ENCODE measurements around the gene MAGEB17.

The MAGEB17 gene

DNA sequence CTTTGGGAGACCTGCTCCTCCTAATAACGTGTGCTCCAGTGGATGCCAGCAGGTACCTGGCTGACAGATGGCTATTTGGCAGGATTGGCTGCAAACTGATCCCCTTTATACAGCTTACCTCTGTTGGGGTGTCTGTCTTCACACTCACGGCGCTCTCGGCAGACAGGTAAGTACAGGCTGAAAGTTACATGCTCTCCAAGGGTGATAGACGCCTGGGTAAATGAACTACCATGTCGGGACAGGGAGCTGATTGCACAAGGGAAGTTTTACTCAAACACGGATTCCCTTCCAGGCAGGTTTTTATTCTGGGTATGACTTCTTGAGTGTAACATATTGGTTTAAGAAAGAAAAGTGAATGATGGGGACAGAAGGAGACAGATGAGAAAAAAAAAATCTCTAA is 43.1 kb upstream of the MAGEB17 start:
- Histone ChIP-seq H3K36me3 (ENCODE audit: low read depth) (no peaks in the 10 kb centered on the region), H3K4me1 (ENCODE audit: insufficient read depth, poor library complexity, severe bottlenecking) (no peaks in the 10 kb centered on the region), H3K27ac (ENCODE audit: poor library complexity, severe bottlenecking) (no peak overlapping the region), H3K4me3 (ENCODE audit: severe bottlenecking) (no peak overlapping the region), H3K9me3 (ENCODE audit: severe bottlenecking) (no peaks in the 10 kb centered on the region), H3K27me3 (ENCODE audit: insufficient read depth, poor library complexity, severe bottlenecking) (no peaks in the 10 kb centered on the region)
- no peak for ATAC-seq (ENCODE audit: low read depth)
- no peak for DNase-seq (ENCODE audit: low spot score)
- TF ChIP-seq, protein P1, sequence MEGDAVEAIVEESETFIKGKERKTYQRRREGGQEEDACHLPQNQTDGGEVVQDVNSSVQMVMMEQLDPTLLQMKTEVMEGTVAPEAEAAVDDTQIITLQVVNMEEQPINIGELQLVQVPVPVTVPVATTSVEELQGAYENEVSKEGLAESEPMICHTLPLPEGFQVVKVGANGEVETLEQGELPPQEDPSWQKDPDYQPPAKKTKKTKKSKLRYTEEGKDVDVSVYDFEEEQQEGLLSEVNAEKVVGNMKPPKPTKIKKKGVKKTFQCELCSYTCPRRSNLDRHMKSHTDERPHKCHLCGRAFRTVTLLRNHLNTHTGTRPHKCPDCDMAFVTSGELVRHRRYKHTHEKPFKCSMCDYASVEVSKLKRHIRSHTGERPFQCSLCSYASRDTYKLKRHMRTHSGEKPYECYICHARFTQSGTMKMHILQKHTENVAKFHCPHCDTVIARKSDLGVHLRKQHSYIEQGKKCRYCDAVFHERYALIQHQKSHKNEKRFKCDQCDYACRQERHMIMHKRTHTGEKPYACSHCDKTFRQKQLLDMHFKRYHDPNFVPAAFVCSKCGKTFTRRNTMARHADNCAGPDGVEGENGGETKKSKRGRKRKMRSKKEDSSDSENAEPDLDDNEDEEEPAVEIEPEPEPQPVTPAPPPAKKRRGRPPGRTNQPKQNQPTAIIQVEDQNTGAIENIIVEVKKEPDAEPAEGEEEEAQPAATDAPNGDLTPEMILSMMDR (IDR thresholded peaks at IDR 0.05; ENCODE audit: poor library complexity, severe bottlenecking): no peak

DNA sequence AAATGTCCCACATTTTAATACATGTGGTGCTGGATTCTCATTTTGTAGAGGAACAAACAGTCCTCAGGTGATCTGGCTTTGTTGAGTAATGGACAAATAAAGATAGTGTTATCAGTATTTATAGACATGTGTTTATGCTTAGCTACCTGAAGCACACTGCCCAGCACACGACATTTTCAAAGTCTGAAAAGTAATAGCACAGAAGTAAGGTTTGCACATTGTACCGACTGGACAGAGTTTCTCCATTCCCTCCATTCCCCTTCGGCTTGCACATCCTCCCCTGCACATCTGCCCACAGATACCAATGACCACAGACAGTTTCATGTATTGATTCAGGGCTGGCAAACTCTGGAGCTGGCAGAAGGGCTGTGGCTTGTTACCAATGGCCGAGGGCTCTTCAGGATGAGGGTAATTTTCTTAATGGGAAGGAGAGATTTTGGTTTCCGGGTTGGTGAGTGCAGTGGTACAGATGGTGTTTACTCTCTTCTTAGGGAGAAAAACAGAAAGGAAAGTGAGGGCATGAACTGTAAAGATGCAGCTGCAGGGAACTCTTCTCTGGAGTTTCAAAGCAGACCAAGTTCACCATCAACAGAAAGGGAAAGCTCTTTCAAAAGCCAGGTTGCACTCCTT is 41.6 kb upstream of the MAGEB17 start:
- DNase-seq (ENCODE audit: low spot score) (no peak), ATAC-seq (ENCODE audit: low read depth) (no peak)
- Histone ChIP-seq H3K36me3 (ENCODE audit: low read depth) (no peaks in the 10 kb centered on the region), H3K9me3 (ENCODE audit: severe bottlenecking) (no peaks in the 10 kb centered on the region), H3K27ac (ENCODE audit: poor library complexity, severe bottlenecking) (no peak overlapping the region), H3K4me1 (ENCODE audit: insufficient read depth, poor library complexity, severe bottlenecking) (no peaks in the 10 kb centered on the region), H3K4me3 (ENCODE audit: severe bottlenecking) (no peak overlapping the region), H3K27me3 (ENCODE audit: insufficient read depth, poor library complexity, severe bottlenecking) (no peaks in the 10 kb centered on the region)
- TF ChIP-seq, protein P1 (IDR thresholded peaks at IDR 0.05; ENCODE audit: poor library complexity, severe bottlenecking): no peak

DNA sequence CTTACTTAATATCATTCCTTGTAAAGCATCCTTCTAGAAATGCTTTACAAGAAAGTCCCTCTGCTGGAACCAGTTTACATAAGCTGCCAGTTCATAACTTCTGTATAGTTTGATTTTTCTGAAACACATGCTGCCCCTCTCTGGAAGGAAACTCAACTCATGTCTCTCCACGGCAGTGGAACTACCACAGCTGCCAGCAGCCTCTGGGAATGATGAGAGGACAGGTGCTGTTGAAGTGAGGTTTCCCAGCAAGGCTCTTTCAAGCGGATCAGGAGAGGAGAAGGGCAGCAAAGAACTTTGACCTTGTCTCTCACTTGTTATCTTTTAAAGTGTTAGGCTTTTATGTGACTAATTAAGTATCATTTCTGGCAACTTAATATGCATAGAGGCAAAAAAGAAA is 36.6 kb upstream of the MAGEB17 start:
- Histone ChIP-seq H3K36me3 (ENCODE audit: low read depth) (no peaks in the 10 kb centered on the region), H3K27me3 (ENCODE audit: insufficient read depth, poor library complexity, severe bottlenecking) (no peaks in the 10 kb centered on the region), H3K4me1 (ENCODE audit: insufficient read depth, poor library complexity, severe bottlenecking) (no peaks in the 10 kb centered on the region), H3K9me3 (ENCODE audit: severe bottlenecking) (no peaks in the 10 kb centered on the region), H3K27ac (ENCODE audit: poor library complexity, severe bottlenecking) (no peak overlapping the region), H3K4me3 (ENCODE audit: severe bottlenecking) (no peak overlapping the region)
- TF ChIP-seq, protein P1 (IDR thresholded peaks at IDR 0.05; ENCODE audit: poor library complexity, severe bottlenecking): no peak
- DNase-seq (ENCODE audit: low spot score) (no peak), ATAC-seq (ENCODE audit: low read depth) (no peak)

DNA sequence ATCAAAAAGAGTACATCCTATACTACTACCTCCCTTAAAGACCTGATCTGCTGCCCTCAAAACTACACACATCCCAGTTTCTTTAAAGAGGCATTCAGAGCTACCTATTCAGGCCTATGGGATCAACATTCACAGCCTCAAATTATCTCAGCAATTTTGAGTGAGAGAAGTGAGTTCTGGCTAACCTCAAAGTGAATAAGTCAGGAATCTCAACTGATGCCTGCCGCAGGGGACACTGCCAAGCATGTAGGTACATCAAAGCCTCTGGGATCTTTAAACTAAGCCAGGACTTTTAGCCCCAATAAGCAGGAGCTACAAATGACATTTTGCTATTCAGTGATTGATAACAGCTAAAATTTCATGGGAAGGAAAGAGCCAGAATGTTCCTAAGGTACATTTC is 32.3 kb upstream of the MAGEB17 start:
- no peak for ATAC-seq (ENCODE audit: low read depth)
- H3K4me1 ChIP-seq (ENCODE audit: insufficient read depth, poor library complexity, severe bottlenecking): no peaks in the 10 kb centered on the region

DNA sequence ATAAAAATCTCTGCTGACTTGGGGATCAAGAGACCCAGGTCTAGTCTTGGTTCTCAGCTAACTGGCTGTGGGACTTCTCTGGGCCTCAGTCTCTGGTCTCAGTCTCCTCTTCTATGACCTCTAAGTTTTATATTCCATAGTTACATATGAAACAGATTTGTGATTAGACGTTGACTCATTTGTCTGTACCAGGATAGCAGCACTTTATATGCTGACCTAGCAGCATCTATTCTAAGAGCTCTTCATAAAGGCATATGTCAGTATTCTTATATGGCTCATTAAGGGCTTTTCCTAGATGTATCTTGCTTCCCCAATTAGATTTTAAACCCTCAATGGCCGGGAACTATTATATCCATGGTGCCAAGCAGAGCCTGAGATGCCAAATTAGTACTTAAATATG is 31.2 kb upstream of the MAGEB17 start:
- ATAC-seq (ENCODE audit: low read depth) (no peak), DNase-seq (ENCODE audit: low spot score) (no peak)
- Histone ChIP-seq H3K27me3 (ENCODE audit: insufficient read depth, poor library complexity, severe bottlenecking) (no peaks in the 10 kb centered on the region), H3K4me3 (ENCODE audit: severe bottlenecking) (no peak overlapping the region), H3K9me3 (ENCODE audit: severe bottlenecking) (no peaks in the 10 kb centered on the region), H3K4me1 (ENCODE audit: insufficient read depth, poor library complexity, severe bottlenecking) (no peaks in the 10 kb centered on the region), H3K27ac (ENCODE audit: poor library complexity, severe bottlenecking) (no peak overlapping the region), H3K36me3 (ENCODE audit: low read depth) (no peaks in the 10 kb centered on the region)
- TF ChIP-seq, protein P1 (IDR thresholded peaks at IDR 0.05; ENCODE audit: poor library complexity, severe bottlenecking): no peak

More for the DNA sequence above, 32.3 kb upstream of the MAGEB17 start:
- Histone ChIP-seq H3K4me3 (ENCODE audit: severe bottlenecking) (no peak overlapping the region), H3K9me3 (ENCODE audit: severe bottlenecking) (no peaks in the 10 kb centered on the region), H3K27ac (ENCODE audit: poor library complexity, severe bottlenecking) (no peak overlapping the region), H3K36me3 (ENCODE audit: low read depth) (no peaks in the 10 kb centered on the region), H3K27me3 (ENCODE audit: insufficient read depth, poor library complexity, severe bottlenecking) (no peaks in the 10 kb centered on the region)
- no peak for DNase-seq (ENCODE audit: low spot score)
- TF ChIP-seq, protein P1 (IDR thresholded peaks at IDR 0.05; ENCODE audit: poor library complexity, severe bottlenecking): no peak
